Measurements from ENCODE around the gene CDIP1.

- TF ChIP-seq CTCF (IDR thresholded peaks at IDR 0.05) = no peak
- TF ChIP-seq POLR2A (IDR thresholded peaks at IDR 0.05) = no peak
Observed at GRCh38 chr16:4488499-4488967, 50.0 kb downstream of the CDIP1 start.
